Left ventricle myocardium inferior (tissue), 1 donor: Measurements from ENCODE around the gene CSTB. TPM values are rescaled to one million over a fixed set of nuclear protein-coding genes. Genes with fewer than 3 reads are reported as not detected.
A peak's percentile ranks its signal among the peaks of the same experiment; 100 is the strongest.

Experiments used
- DNase-seq: peaks from one replicate; pipeline ENCODE4 v3.0.0-alpha.2; 2020
- H3K27ac ChIP-seq: fragments of 200-600 bp; replicated peaks from 2 replicates; pipeline ENCODE4 v1.8.0; 2021
- H3K27me3 ChIP-seq: fragments of 200-600 bp; 2 replicates; pipeline ENCODE4 v1.8.0; 2021; ENCODE audit warnings: low read depth
- H3K36me3 ChIP-seq: fragments of 200-600 bp; 2 replicates; pipeline ENCODE4 v1.8.0; 2021
- H3K4me1 ChIP-seq: fragments of 200-600 bp; 2 replicates; pipeline ENCODE4 v1.8.0; 2021
- H3K4me3 ChIP-seq: fragments of 200-600 bp; 2 replicates; pipeline ENCODE4 v1.8.0; 2021; ENCODE audit warnings: mild to moderate bottlenecking, moderate library complexity
- H3K9me3 ChIP-seq: fragments of 200-600 bp; replicated peaks from 2 replicates; pipeline ENCODE4 v1.8.0; 2021
- intact Hi-C: fragments of 100-400 bp; cut with micrococcal nuclease; formaldehyde crosslinking; loops from one replicate; pipeline ENCODE4 v1.11.0; 2022
- total RNA-seq: library from RNA; stranded (reverse); fragmentation: NEBNext Ultra II Directional; extraction: Animal tissue kit (Norgen Biotek cat#: 25700); gene quantifications from one replicate; pipeline ENCODE4 v1.2.1, GENCODE V29; 2021
- TF ChIP-seq, protein P1 (sequence below): fragments of 200-600 bp; IDR thresholded peaks from 2 replicates; pipeline ENCODE4 v1.8.0; 2021; ENCODE audit warnings: antibody characterized with exemption, mild to moderate bottlenecking, borderline replicate concordance
- donor health status: DM: no; HTN: yes; CAD: no; lungs with severe emphysema.

Gene CSTB
- total RNA-seq, 1 donor from 2014 or later, result 40.6 TPM

DNA sequence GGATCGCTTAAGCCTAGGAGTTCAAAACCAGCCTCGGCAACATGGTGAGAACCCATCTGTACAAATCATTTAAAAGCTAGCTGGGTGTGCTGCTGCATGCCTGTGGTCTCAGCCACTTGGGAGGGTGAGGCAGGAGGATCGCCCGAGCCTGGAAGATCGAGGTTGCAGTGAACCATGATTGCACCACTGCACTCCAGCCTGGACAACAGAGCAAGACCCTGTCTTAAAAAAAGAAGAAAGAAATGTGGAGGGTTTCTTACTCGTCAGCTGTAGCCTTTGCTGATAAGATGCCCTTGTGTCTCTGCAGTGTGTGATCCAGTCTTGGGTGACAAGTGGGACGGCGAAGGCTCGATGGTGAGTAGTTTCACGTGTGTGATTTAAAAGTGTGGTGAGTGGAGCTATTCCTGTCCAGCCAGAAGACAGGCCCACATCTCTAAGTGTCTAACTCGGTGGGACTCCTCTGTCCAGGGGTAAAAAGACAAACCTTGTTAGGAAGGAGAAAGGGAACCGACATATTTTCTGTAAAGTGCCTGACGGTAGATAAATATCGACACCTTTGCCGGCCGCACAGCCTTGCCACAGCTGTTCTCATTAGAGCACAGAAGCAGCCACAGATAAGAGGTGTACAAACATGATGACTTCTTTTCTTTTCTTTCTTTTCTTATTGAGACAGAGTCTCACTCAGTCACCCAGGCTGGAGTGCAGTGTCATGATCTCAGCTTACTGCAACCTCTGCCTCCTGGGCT is 30.2 kb downstream of the CSTB start:
- Histone ChIP-seq H3K27ac (no peak overlapping the region), H3K4me3 (no peak overlapping the region), H3K36me3 (peaks cover 77% of the 10 kb centered on the region), H3K27me3 (no peaks in the 10 kb centered on the region), H3K9me3 (no peaks in the 10 kb centered on the region), H3K4me1 (no peaks in the 10 kb centered on the region)
- intact Hi-C loops, result no loop called here
- DNase-seq, result no peak
- TF ChIP-seq, protein P1, sequence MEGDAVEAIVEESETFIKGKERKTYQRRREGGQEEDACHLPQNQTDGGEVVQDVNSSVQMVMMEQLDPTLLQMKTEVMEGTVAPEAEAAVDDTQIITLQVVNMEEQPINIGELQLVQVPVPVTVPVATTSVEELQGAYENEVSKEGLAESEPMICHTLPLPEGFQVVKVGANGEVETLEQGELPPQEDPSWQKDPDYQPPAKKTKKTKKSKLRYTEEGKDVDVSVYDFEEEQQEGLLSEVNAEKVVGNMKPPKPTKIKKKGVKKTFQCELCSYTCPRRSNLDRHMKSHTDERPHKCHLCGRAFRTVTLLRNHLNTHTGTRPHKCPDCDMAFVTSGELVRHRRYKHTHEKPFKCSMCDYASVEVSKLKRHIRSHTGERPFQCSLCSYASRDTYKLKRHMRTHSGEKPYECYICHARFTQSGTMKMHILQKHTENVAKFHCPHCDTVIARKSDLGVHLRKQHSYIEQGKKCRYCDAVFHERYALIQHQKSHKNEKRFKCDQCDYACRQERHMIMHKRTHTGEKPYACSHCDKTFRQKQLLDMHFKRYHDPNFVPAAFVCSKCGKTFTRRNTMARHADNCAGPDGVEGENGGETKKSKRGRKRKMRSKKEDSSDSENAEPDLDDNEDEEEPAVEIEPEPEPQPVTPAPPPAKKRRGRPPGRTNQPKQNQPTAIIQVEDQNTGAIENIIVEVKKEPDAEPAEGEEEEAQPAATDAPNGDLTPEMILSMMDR, result no peak

DNA sequence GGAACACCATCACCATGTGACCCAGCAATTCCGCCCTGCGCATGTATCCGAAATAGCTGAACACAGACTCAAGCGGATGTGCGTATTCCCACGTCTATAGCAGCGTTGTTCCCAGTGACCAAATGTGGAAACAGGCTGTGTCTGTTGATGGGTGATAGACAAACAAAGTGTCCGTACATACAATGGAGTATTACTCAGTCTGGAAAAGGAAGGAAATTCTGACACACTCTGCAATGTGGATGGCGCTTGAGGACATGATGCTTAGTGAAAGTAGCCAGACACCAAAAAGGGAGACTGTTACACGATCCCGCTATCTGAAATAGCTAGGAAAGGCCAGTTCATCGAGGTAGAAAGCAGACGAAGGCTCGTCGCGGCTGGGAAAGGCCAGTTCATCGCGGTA is 31.4 kb downstream of the CSTB start:
- Histone ChIP-seq H3K27ac (no peak overlapping the region), H3K4me3 (no peak overlapping the region), H3K9me3 (no peaks in the 10 kb centered on the region), H3K4me1 (peaks cover 5% of the 10 kb centered on the region), H3K36me3 (peaks cover 70% of the 10 kb centered on the region), H3K27me3 (no peaks in the 10 kb centered on the region)
- TF ChIP-seq, protein P1, result no peak
- DNase-seq, result no peak
- intact Hi-C loops, result no loop called here

DNA sequence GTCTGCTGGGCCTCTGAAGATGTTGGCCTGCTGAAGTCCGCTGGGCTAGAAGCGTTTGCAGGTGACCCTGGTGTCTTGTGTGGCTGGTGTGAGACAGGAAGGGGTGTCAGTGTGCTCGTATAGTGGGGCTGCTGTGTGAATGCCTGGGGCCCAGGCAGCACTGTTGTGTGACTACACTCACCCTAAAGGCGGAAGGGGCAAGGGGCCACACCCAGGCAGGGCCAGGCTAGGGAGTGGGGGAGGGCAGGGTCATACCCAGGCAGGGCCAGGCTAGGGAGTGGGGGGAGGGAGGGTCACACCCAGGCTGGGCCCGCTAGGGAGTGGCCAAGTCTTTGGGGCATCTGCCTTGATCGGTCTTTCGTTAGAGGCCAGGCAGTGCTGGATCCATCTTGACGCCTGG is 32.2 kb downstream of the CSTB start:
- no peak overlapping the region for H3K4me3 ChIP-seq
- H3K9me3 ChIP-seq, result no peaks in the 10 kb centered on the region
- peaks cover 62% of the 10 kb centered on the region for H3K36me3 ChIP-seq
- H3K4me1 ChIP-seq, result peaks cover 5% of the 10 kb centered on the region
- no peaks in the 10 kb centered on the region for H3K27me3 ChIP-seq
- H3K27ac ChIP-seq, result no peak overlapping the region
- TF ChIP-seq, protein P1, result no peak
- DNase-seq, result no peak
- intact Hi-C loops, result no loop called here

DNA sequence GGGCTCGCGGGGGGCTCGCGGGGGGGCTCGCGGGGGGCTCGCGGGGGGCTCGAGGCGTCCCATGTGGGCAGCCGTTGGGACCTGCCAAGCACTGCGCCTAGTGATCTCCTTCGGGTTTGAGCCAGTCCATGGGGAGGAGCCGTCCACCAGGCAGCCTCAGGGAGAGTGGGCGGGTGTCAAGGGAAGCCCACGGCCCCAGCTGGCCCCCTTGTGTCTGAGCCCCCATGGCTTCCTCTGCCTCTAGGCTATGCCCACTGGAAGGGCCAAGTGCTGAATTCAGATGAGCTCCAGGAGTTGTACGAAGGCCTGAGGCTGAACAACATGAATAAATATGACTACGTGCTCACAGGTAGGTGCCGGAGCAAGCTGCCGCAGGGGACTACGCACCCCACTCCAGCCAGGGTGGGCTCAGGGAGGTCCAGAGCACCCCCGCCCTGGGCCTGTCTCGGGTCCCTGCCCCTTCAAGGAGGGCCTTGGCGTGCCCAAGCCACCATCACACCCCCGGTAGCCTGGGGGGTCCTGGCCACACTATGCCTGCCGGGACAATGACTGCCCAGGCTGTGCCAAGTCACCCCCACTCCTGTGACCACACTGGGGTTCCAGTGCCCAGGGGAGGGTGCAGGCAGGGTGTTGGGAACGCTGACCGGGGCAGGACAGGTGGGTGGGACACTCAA is 34.5 kb downstream of the CSTB start:
- Histone ChIP-seq H3K27me3 (no peaks in the 10 kb centered on the region), H3K27ac (no peak overlapping the region), H3K9me3 (no peaks in the 10 kb centered on the region), H3K36me3 (peaks cover 44% of the 10 kb centered on the region), H3K4me3 (no peak overlapping the region), H3K4me1 (peaks cover 13% of the 10 kb centered on the region)
- no peak for DNase-seq
- TF ChIP-seq, protein P1, result no peak
- intact Hi-C loops, result no loop called here

DNA sequence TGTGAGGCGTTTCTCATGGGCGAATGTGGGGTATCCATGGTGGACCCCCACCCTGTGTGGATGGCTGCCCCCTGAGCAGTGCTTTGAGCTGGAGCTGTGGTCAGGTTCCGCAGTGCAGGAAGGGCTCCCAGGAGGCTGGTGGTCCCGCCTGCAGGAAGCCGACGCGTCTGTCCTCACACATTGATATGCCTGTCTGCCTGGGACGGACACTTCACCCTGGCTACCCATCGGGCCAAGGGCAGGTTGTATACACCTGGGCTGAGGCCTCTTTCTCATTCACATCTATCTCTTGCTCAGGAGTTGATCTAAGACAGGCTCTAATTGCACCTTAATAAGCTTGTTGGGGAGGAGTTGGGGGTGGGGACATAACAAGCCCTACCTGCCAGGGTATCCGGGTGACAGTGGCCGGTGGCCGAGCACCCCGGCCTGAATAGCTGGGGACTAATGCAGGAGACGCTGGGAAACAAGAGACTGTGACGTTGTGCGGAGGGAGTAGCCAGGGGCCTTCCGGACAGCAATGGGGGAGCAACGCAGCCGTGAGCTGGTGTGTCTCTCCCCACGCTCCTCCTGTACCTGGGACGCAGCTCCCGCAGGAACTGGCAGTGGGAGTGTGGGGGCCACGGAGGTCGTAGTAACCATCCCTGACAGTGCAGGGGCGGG is 35.5 kb downstream of the CSTB start:
- Histone ChIP-seq H3K9me3 (no peaks in the 10 kb centered on the region), H3K36me3 (peaks cover 38% of the 10 kb centered on the region), H3K27me3 (no peaks in the 10 kb centered on the region), H3K4me3 (peak overlapping the region; percentile 25), H3K4me1 (peaks cover 14% of the 10 kb centered on the region), H3K27ac (peak overlapping the region; percentile 28)
- no peak for DNase-seq
- intact Hi-C loops, result no loop called here
- TF ChIP-seq, protein P1, result no peak
